Measurements from ENCODE around the gene KIRREL1. TPM values are rescaled to one million over a fixed set of nuclear protein-coding genes. Genes with fewer than 3 reads are reported as not detected.

Gene KIRREL1
- total RNA-seq, 1 donor from 2014 or later: 39.5 TPM

GRCh38 chr1:158002631-158003405 lies 9.4 kb downstream of the KIRREL1 start:
- H3K4me1 Mint-ChIP-seq: peaks cover 97% of the 10 kb centered on the region
- Histone ChIP-seq H4K20me1 (ENCODE audit: low read depth) (peaks cover 84% of the 10 kb centered on the region), H3K4me1 (peaks cover 94% of the 10 kb centered on the region), H3K4me2 (peak overlapping the region; percentile 54), H3K9me3 (ENCODE audit: low read depth) (no peaks in the 10 kb centered on the region), H3K36me3 (no peaks in the 10 kb centered on the region), H3K27me3 (no peaks in the 10 kb centered on the region), H3K9ac (no peak overlapping the region), H3K4me3 (peak overlapping the region; percentile 7), H2AFZ (replicated peaks) (no peak overlapping the region), H3K27ac (peak overlapping the region; percentile 97), H3F3A (ENCODE audit: low read depth) (peaks cover 39% of the 10 kb centered on the region), H3K79me2 (ENCODE audit: low read depth) (peaks cover 98% of the 10 kb centered on the region)
- H3K9me3 Mint-ChIP-seq: no peaks in the 10 kb centered on the region
- peak overlapping the region; percentile 62 for H3K4me3 Mint-ChIP-seq
- no peak for TF ChIP-seq EZH2 (IDR thresholded peaks at IDR 0.05)
- no peak for TF ChIP-seq CTCF (IDR thresholded peaks at IDR 0.05)
- no peak for TF ChIP-seq EZH2phosphoT487 (IDR thresholded peaks at IDR 0.05)
- peaks cover 10% of the 10 kb centered on the region for H3K36me3 Mint-ChIP-seq
- peaks cover 6% of the 10 kb centered on the region for H3K27me3 Mint-ChIP-seq (ENCODE audit: insufficient read depth, low read depth)
- peak overlapping the region; percentile 99 for H3K27ac Mint-ChIP-seq
- peak; percentile 90 for DNase-seq (ENCODE audit: low spot score)

GRCh38 chr1:158003406-158003800 lies 10.0 kb downstream of the KIRREL1 start:
- DNase-seq (ENCODE audit: low spot score): no peak
- Mint-ChIP-seq H3K4me1 (peaks cover 97% of the 10 kb centered on the region), H3K4me3 (peak overlapping the region; percentile 62), H3K36me3 (peaks cover 10% of the 10 kb centered on the region), H3K27me3 (ENCODE audit: insufficient read depth, low read depth) (peaks cover 6% of the 10 kb centered on the region), H3K9me3 (no peaks in the 10 kb centered on the region), H3K27ac (peak overlapping the region; percentile 99)
- no peaks in the 10 kb centered on the region for H3K27me3 ChIP-seq
- no peaks in the 10 kb centered on the region for H3K36me3 ChIP-seq
- peaks cover 98% of the 10 kb centered on the region for H3K79me2 ChIP-seq (ENCODE audit: low read depth)
- H3K4me3 ChIP-seq: no peak overlapping the region
- no peaks in the 10 kb centered on the region for H3K9me3 ChIP-seq (ENCODE audit: low read depth)
- H3F3A ChIP-seq (ENCODE audit: low read depth): peaks cover 39% of the 10 kb centered on the region
- no peak overlapping the region for H3K9ac ChIP-seq
- TF ChIP-seq EZH2phosphoT487 (IDR thresholded peaks at IDR 0.05): no peak
- no peak for TF ChIP-seq CTCF (IDR thresholded peaks at IDR 0.05)
- TF ChIP-seq EZH2 (IDR thresholded peaks at IDR 0.05): no peak
- H4K20me1 ChIP-seq (ENCODE audit: low read depth): peaks cover 84% of the 10 kb centered on the region
- H3K27ac ChIP-seq: peak overlapping the region; percentile 97
- no peak overlapping the region for H2AFZ ChIP-seq (replicated peaks)
- peak overlapping the region; percentile 54 for H3K4me2 ChIP-seq
- peaks cover 94% of the 10 kb centered on the region for H3K4me1 ChIP-seq

- H3F3A ChIP-seq (ENCODE audit: low read depth): peaks cover 39% of the 10 kb centered on the region
- no peaks in the 10 kb centered on the region for H3K9me3 ChIP-seq (ENCODE audit: low read depth)
- H3K9me3 Mint-ChIP-seq: no peaks in the 10 kb centered on the region
- peaks cover 7% of the 10 kb centered on the region for H3K36me3 Mint-ChIP-seq
- no peak overlapping the region for H3K27ac ChIP-seq
- TF ChIP-seq EZH2 (IDR thresholded peaks at IDR 0.05) (no peak), EZH2phosphoT487 (IDR thresholded peaks at IDR 0.05) (no peak)
- H4K20me1 ChIP-seq (ENCODE audit: low read depth): peaks cover 81% of the 10 kb centered on the region
- H3K4me1 Mint-ChIP-seq: peaks cover 97% of the 10 kb centered on the region
- H3K9ac ChIP-seq: no peak overlapping the region
- no peak for DNase-seq (ENCODE audit: low spot score)
- no peak overlapping the region for H3K27ac Mint-ChIP-seq
- peaks cover 98% of the 10 kb centered on the region for H3K79me2 ChIP-seq (ENCODE audit: low read depth)
- no peaks in the 10 kb centered on the region for H3K36me3 ChIP-seq
- H3K4me3 ChIP-seq: no peak overlapping the region
- no peaks in the 10 kb centered on the region for H3K27me3 ChIP-seq
- H2AFZ ChIP-seq (replicated peaks): no peak overlapping the region
- H3K27me3 Mint-ChIP-seq (ENCODE audit: insufficient read depth, low read depth): peaks cover 10% of the 10 kb centered on the region
- no peak overlapping the region for H3K4me3 Mint-ChIP-seq
- no peak overlapping the region for H3K4me2 ChIP-seq
- peaks cover 94% of the 10 kb centered on the region for H3K4me1 ChIP-seq
These were observed 11.8 kb downstream of the KIRREL1 start for GRCh38 chr1:158005224-158005623.

- Histone ChIP-seq H3K9ac (no peak overlapping the region), H3K9me3 (ENCODE audit: low read depth) (no peaks in the 10 kb centered on the region), H3K27me3 (no peaks in the 10 kb centered on the region), H4K20me1 (ENCODE audit: low read depth) (peaks cover 85% of the 10 kb centered on the region), H3K4me2 (peak overlapping the region; percentile 14), H3F3A (ENCODE audit: low read depth) (peaks cover 25% of the 10 kb centered on the region), H3K79me2 (ENCODE audit: low read depth) (peaks cover 98% of the 10 kb centered on the region), H2AFZ (replicated peaks) (no peak overlapping the region), H3K27ac (no peak overlapping the region), H3K4me3 (no peak overlapping the region), H3K36me3 (no peaks in the 10 kb centered on the region), H3K4me1 (peaks cover 94% of the 10 kb centered on the region)
- Mint-ChIP-seq H3K36me3 (peaks cover 10% of the 10 kb centered on the region), H3K4me1 (peaks cover 97% of the 10 kb centered on the region), H3K4me3 (peak overlapping the region; percentile 42), H3K9me3 (no peaks in the 10 kb centered on the region), H3K27me3 (ENCODE audit: insufficient read depth, low read depth) (peaks cover 13% of the 10 kb centered on the region), H3K27ac (peak overlapping the region; percentile 86)
- no peak for TF ChIP-seq CTCF (IDR thresholded peaks at IDR 0.05)
- TF ChIP-seq EZH2 (IDR thresholded peaks at IDR 0.05): no peak
- no peak for TF ChIP-seq EZH2phosphoT487 (IDR thresholded peaks at IDR 0.05)
- DNase-seq (ENCODE audit: low spot score): no peak
These were observed 13.7 kb downstream of the KIRREL1 start for GRCh38 chr1:158007180-158007579.

Measured in neural progenitor cell (in vitro differentiated cells).